ENCODE measurements around the gene CCDC9B. TPM values are rescaled to one million over a fixed set of nuclear protein-coding genes. Genes with fewer than 3 reads are reported as not detected.

CCDC9B gene
- total RNA-seq, 1 donor from 2014 or later: 17.0 TPM

DNA sequence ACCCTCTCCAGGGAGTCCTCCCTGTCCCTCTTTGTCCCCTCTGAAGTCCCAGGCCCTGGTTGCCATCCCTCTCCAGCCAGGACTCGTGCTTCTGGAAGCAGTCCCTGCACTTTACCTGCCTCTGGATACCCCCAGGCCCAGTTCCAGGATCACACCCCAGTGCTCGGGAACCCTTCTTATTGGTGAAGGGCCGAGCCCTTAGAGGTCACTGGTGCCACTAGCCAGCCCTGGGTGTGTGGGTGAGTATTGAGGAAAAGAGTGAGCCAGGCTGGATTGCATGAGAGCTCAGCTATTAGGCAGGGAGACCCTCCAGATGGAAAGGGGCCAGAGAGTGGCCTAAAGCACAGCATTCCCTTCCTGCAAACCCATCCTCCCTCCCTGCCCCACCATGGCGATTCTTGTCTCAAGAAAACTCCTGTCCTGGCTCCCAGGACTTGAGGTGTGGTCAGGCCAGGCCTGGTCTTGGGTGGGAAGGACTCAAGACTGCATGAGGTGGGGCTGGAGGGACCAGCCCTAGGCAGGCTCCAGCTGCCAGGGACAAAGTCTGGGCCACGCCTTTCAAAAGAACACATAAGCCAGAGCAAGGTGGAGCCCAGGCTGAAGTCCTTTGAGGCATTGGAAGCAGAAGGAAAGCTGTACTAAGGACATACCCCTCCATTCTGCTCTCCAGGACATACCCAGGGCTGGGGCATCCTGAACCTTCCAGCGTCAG lies 5.3 kb upstream of the CCDC9B start:
- no peak for DNase-seq (ENCODE audit: low read depth, low spot score)

DNA sequence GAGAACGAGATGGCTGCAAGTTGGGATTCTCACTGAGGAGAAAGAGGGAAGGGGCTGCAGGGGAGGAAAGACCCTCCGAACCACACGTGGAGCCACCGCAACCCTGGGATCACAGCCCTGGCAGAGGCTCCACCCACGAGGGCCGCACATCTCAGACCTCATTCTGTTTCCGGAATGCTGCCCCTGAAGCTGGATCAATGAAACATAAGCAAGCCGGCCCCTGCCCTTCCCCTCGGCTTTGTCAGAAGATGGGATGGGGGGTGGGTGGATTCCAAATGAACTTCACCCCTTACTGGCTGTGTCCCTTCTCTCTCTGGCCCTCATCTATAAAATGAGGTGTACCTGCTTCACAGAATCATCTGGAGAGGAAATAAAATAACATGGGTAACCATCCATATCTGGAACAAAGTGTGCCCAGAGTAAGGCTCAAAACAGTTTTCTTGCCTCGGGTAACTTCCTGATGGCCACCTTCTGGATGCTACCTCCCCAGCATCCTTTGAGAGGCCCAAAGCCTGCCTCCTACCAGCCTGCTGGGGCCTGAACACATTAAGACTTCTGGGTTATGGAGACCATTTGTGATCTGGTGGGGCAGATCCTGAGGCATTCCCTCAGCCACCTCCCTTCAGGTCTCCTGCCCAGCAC lies 4.6 kb upstream of the CCDC9B start:
- DNase-seq (ENCODE audit: low read depth, low spot score): no peak

DNA sequence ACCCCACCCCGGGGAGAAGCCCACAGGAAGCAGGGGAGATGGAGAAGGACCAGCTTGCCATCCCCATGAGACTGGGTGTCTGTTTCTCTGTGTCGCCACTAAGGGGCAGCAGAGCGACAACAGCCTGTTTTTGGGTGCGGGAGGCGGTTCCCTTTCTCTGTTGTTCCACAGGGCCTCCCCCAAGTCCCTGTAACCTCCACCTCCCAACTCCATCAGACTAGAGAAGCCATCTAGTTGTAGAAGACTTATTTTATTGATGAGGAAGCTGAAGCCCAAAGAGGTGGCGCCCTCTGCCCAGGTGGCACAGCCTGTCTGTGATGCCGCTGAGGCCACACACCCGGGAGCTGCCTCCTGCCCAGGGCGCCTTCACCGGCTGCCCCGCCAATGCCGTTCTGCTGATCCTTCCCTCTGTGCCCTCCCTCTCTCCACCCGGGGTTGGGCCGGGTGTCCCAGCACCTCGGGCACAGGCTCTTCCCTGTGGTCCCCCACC lies 3.9 kb upstream of the CCDC9B start:
- DNase-seq (ENCODE audit: low read depth, low spot score): no peak

DNA sequence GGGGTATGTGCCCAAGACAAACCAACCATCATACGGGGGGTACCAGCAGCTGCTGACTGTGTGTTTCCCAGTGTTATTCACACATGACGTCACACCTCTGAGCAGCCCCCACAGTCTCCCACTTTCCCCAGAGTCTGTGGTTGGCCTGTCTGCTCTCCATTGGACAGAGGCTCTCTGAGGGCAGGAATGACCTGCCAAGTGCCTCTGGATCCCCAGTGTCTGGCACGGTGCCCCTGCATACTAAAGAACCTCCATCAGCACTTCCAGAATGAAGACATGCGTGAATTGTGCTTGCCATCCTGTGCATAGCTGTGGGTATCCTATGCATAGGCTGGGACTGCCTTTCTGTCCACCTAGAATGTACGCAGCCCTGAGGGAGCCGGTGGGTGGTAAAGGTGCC lies 3.5 kb upstream of the CCDC9B start:
- no peak for DNase-seq (ENCODE audit: low read depth, low spot score)

DNA sequence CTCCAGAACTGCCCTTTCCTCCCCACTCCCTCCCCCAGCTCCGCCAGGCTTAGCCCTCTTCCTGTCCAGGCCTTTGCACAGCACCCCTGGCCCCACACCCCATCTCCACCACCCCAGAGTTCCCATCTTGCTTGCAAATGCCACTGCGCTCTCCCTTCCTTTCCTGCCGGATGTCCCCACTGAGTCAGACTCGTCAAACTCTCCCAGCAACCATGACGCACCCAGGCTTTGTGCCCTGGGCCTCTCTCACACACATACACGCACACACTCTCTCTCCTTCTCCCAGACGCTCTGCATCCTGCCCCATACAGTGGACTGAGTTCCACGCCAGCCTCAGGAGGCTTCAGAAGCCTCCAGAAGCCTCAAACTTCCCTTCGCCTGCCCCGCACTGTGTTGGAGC lies 2.8 kb upstream of the CCDC9B start:
- peak; percentile 86 for DNase-seq (ENCODE audit: low read depth, low spot score)

DNA sequence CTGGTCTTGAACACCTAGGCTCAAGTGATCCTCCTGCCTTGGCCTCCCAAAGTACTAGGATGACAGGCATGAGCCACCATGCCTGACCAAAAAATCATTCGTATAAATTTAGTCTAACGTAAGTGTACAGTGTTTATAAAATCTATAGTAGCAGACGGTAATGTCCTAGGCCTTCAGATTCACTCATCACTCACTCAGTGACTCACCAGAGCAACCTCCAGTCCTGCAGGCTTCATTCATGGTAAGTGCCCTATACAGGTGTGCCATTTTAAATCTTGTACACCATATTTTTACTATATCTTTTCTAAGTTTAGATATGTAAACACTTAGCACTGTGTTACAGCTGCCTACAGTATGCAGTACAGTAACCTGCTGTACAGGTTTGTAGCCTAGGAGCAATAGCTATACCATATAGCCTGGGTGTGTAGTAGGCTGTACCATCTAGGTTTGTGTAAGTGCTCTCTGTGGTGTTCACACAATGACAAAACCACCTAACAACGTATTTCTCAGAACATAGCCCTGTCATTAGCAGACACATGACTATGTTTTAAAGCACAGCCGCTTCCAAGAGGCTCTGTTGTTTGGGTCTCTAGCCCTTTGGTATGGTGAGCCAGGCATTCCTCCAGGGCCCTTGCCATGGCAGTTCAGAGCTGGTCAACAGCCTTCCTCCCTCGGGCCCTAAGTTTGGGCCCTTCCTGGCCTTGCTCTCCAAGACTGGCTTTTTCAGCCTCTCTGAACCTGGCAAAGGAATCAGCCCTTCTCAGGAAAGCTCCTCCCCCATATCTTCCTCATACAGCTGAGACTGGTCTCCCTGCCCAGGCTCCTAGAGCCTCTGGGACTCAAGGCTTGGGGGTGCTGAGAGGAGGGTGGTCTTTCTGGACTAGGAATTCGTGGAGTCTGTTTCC lies 1.9 kb upstream of the CCDC9B start:
- DNase-seq (ENCODE audit: low read depth, low spot score): no peak

DNA sequence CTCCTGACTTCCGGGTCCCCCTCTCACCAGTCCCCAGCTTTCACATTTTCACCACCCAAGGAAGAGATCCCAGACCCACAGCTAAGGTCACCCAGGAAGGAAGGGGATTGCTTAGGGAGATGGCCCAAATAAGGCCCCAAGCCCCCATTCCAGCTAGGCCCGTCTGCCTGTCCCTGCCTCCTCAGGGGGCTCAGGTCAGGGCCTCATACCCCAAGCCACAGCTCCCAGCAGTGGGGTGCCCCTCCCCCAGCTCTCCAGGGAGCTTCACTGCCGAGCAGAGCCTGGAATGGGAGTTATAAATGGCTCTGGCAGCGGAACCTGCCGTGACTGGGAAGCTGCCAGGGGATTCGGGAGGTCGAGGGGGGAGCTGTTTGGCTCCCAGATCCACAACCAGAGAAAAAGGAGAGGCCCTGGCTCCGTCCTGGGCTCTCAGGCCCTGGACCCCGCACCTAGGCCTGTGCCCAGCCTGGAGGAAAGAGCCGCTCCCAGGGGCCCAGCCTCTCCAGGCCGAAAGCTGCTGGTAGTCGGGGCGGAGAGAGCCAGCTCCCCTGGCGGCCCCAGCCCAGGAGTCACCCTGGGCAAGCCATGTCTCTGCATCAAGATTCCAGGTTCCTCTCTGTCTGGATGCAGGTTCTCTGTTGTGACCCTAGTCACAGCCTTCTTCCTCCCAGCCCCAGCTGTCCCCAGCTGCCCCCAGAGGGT lies 550 bp downstream of the CCDC9B start:
- DNase-seq (ENCODE audit: low read depth, low spot score): no peak

DNA sequence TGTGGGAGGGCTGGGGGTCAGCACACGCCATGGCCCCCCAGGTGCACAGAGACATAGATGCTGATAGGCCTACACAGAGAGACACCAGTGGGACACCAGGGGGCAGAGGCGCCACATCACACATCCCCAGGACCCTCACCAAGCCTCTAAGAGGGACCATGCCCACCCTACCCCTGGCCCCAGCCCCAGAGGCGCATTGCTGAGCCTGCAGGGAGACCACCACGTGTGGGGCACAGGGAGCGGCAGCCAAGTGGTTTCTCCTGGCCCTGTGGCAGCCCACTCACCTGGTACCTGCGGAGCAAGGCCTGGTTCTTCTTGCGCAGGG lies 1.2 kb downstream of the CCDC9B start:
- DNase-seq (ENCODE audit: low read depth, low spot score): no peak

DNA sequence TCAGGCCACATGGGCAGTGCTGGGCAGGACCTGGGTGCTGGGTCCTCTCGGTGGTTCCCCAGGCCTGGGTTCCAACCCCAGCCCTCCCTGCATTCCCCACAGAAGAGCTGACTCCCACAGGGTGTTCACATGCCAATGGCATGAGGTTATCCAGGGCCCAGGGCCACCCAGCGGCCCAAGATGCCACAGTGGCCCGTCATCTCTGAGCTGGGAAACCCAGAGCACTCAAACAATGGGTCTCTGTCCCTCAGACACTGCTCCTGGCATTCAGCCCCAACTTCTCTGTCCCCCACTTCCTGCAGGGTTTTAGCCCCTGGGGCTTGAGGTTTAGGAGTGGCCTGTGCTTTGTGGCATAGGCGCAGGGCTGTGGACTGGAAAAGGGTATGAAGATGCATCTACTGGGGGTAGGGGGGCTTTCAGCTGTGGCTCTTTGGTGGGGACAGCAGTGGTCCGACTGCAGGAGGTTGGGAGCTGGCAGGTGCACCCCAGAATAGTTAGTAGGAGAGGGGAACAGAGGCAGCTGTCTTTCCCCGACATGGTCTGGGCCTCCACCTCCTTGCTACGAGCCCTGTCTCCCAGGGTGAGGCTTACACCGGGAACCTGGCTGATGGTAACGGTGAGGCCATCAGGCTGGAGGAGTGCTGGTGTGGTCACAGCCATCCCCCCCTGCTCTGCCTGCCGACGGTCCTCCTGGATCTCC lies 1.7 kb downstream of the CCDC9B start:
- no peak for DNase-seq (ENCODE audit: low read depth, low spot score)

DNA sequence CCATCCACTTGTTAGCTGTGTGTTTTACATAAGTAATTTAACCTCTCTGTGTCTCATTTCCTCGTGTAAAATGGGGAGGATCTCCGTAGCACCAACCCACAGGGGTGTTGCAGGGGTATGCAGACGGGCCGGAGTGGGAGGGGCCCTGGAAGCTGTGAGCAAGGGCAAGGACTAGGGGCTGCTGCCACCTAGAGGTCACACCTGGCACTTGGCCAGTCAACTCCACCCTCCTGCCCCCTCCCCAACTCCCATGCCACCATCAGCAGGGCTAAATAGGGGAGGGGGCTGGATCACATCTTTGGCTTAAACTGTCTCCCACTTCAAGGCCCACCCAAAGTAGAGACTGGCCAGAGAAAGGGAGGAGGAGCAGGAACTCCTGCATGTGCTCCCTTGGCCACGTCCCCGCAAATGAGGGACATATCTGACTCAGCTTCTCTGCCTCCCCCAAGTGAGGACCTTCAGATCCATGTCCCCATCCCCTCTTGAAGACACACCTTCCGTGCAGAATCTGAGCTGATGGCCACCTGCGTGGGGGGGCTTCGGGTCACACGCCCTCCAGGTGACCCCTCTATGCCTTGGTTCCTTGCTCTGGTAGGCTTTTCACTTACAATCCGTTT lies 2.6 kb downstream of the CCDC9B start:
- no peak for DNase-seq (ENCODE audit: low read depth, low spot score)

DNA sequence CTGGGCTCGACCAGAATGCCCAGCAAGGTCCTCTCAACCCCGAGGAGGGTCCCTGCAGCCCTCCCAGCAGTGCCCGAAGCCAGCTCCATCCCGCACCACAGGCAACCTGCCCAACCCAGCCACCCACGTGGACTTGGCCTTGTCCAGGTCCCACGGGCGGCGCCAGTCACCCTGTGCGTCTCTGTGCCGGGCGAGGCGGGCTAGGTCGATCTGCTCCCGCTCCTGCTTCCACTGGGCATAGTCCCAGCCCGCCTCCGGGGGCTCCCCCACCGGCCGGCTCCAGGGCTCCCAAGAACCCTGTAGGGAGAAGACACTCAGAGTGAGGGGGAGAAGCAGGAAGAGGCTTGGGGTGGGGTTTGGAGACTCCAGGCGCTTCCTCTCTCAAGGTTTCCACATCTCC lies 3.1 kb downstream of the CCDC9B start:
- DNase-seq (ENCODE audit: low read depth, low spot score): no peak

DNA sequence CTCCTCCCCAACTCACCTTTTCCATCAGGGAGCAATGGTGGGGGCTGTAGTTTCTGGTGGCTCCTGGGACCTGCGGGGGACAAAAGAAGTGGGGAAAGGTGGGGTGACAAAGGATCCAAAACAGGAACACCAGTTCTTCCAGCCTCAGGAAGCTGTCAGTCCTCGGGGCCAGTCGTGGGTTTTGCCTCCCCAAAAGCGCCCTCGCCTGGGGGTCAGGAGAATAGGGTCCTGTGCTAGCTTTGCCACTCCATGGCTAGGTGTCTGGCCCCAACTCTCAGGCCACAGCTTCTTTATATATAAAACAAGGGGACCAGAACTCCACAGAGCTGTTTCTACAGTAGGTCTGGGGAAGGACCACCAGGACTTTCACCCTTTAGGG lies 4.0 kb downstream of the CCDC9B start:
- no peak for DNase-seq (ENCODE audit: low read depth, low spot score)

DNA sequence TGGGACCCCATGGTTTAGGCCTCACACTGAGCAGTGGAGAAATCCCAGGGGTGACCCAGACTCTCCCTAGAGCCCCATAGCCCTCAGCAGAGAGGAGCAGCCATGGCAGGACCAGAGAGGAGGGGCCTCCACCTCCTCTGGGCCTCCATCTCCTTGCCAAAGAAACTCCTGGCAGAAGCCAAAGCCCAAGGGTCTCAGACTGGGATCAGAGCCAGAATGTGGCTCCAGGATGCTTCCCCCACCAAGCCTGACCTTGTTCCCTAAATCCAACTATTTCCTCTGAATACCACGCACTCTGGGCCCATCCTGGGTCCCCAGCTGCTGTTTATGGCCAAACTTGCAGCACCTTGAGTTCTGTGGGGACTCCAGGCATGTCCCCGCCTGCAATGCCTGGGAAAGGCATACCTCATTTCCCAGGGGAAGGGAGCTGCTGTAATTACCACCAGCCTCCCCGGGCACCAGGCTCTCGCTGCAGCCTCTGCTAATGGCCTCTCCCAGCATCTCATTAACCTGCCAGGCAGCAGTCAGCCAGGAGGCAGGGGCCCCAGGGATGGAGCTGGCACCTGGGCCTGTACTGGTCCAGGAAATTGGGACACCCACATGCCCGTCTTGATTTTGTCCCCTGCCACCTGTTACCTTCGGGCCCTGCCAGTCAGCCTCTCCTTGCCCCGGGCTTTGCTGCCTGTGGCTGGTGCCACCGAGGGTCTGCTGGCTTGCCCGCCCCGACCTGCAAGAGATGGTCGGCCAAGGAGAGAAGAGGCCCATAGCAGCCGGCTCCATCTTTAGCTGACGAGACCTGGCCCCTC lies 4.6 kb downstream of the CCDC9B start:
- DNase-seq (ENCODE audit: low read depth, low spot score): no peak

DNA sequence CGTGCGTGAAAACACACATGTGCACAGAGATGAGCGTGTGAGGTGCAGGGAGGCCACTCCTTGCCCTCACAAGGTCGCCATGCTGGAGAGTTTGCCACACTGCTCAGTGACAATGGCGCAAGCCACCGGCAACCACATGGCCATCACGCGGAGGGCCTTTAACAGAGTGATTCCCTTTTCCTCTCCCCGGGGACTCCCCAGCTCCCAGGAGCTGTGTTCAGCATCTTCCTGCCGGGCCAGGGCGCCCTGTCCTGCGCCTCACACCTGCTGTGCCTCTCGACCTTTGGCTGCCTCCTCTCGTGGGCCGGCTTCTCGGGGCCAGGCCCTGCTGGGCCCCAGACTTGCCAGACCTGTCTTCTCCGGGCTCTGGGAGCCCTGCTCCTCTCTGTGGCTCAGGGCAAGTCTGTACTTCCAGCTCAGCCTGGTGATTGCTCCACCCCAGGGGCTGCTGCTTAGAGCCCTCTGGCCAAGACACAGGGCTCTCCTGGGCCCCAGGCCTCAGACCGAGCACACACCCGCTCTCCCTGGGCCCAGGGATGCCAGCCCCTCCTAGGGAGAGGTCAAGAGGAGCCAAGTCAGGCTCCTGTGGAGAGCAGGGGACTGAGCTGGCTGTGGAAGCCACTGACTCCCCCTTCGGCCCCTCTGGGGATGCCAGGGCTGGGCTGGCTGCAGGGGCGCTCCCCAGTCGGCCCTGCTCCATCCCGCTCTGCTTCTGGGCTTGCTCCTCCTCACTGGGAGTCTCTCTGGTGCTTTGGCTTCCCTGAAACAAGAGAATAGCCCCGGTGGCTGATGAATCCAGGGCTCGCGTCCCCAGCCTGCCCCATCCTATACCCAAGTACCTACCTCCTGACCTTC lies 5.6 kb downstream of the CCDC9B start:
- DNase-seq (ENCODE audit: low read depth, low spot score): no peak

DNA sequence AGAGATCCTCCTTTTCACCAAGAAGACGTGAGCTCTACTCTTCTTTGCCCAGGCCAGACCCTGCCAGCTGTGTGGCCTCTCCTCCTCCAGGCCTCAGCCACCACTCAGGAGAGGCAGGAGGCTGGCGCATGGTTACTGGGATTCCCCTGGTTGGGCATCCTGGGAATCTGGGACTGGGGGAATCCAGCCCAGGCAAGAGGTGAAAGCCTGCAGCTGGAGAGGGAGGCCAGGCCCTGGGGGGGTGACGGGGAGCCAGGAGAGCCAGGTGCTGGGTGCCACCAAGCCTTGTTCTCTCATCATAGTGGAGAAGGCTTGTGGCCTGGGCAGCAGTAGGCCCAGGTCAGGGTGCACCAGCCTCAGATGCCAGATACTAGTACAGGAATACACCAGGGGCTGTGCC lies 6.2 kb downstream of the CCDC9B start:
- DNase-seq (ENCODE audit: low read depth, low spot score): no peak

DNA sequence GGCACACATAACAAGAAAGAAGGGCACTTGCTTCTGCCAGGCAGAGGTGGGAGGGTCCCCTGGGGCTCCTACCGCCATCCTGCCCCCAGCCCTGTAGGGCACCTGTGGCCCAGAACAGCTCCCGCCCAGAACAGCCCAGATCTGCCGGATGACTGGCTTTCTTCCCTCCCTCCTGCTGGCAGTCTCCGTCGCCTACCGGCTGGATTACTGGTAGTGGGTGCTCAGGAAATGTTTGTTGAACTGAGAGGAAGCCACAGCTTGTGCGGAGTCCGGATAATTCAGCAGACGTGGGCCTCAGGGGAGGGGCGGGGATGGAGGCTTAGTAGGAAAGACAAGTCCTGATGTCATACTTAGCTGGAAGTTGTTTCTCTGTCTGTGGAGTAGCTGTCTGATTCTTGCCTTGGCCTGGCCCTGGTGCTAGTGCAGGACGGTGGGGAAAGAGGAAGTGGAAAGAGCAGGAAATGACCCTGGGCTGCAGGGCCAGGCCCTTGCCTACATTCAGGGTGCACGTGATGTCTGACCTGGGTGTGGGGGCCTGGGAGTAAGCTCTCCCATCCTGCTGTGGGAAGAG lies 6.7 kb downstream of the CCDC9B start:
- DNase-seq (ENCODE audit: low read depth, low spot score): peak; percentile 95

DNA sequence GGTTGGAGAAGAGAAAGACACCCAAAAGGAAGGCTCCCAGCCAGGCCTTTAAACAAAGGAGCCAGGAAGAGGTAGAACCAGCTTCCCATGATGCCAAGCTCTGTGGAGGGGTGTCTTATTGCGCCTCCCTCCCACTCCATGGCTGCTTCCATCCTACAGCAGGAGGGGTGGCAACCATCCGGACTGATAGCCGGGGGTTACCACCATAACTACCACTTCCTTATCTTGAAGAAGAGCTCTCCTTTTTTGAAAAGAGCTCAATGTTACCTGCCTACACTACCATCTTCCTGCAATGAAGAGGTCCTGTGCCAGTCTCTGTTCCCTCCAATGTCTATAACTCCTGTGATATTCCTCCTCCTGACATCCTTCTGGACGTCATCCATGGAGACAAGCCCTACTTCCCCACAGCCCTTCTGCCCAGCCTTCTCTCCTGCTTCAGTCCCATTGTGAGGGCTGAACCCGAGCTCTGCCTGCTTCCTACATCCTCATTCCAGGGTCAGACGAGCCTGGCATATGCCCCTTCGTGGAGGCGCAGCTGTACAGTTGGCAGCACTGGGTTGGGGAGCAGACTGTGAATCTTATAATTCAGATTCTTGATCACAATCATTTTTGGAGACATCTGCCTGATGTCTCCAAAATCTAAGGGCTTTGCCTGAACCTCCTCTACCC lies 8.5 kb downstream of the CCDC9B start:
- DNase-seq (ENCODE audit: low read depth, low spot score): no peak

DNA sequence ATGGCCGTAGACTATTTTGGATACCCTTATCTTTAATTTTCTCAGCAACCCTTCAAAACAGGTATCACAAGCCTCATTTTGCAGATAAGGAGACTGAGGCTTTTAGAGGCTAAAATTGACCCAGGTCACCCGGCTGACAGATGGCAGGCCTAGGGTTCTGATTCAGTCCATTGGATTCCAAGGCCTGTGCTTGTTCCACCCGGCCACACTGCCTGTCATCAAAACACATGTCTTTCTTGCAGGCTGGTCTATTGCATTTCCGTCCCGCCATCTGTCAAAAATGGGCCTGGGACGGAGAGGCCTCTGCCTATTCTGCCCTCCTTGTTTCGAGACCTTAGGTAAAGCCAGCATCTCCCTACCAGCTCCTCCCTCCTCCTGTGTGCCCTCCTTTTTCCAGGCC lies 9.1 kb downstream of the CCDC9B start:
- no peak for DNase-seq (ENCODE audit: low read depth, low spot score)

Data from pulmonary artery endothelial cell (primary cell).